HepG2 (cell line): ENCODE data around the gene GJD3. TPM values are rescaled to one million over a fixed set of nuclear protein-coding genes. Genes with fewer than 3 reads are reported as not detected.

Experiments
- ARID3A ChIP-seq: IDR thresholded peaks from 2 replicates; pipeline ENCODE4 v1.6.1; 2012; ENCODE audit warnings: low read depth, low read length, improper control_type of control experiment
- CC2D1A ChIP-seq: sonication (generic); formaldehyde crosslinking; IDR thresholded peaks from 2 replicates; pipeline ENCODE4 v1.8.1; 2023; ENCODE audit warnings: mild to moderate bottlenecking, missing genetic modification reagents
- DR1 ChIP-seq: sonication (generic); formaldehyde crosslinking; IDR thresholded peaks from 2 replicates; pipeline ENCODE4 v1.8.0; 2021; ENCODE audit warnings: mild to moderate bottlenecking, missing genetic modification reagents, inconsistent platforms
- GZF1 ChIP-seq: sonication (generic); formaldehyde crosslinking; IDR thresholded peaks from 2 replicates; pipeline ENCODE4 v1.5.1; 2020; ENCODE audit warnings: mild to moderate bottlenecking, missing genetic modification reagents
- HOXA3 ChIP-seq: sonication (generic); formaldehyde crosslinking; IDR thresholded peaks from 2 replicates; pipeline ENCODE4 v1.5.0; 2020; ENCODE audit warnings: missing genetic modification reagents
- MED8 ChIP-seq: sonication (generic); formaldehyde crosslinking; IDR thresholded peaks from 2 replicates; pipeline ENCODE4 v1.8.1; 2023; ENCODE audit warnings: mild to moderate bottlenecking, missing genetic modification reagents; ENCODE audit not compliant: insufficient replicate concordance
- MLXIP ChIP-seq: sonication (generic); formaldehyde crosslinking; IDR thresholded peaks from 2 replicates; pipeline ENCODE4 v1.9.0; 2021; ENCODE audit warnings: missing genetic modification reagents, borderline replicate concordance
- MYPOP ChIP-seq: sonication (generic); formaldehyde crosslinking; IDR thresholded peaks from 2 replicates; pipeline ENCODE4 v1.8.1; 2023; ENCODE audit warnings: mild to moderate bottlenecking, moderate library complexity, missing genetic modification reagents
- NFIB ChIP-seq: sonication (generic); formaldehyde crosslinking; IDR thresholded peaks from 2 replicates; pipeline ENCODE4 v1.9.0; 2021; ENCODE audit warnings: missing genetic modification reagents, mild to moderate bottlenecking, borderline replicate concordance
- NFYB ChIP-seq: sonication (generic); formaldehyde crosslinking; IDR thresholded peaks from 2 replicates; pipeline ENCODE4 v1.4.0; 2020; ENCODE audit warnings: missing genetic modification reagents
- NFYC ChIP-seq: IDR thresholded peaks from 2 replicates; pipeline ENCODE4 v1.6.1; 2016; ENCODE audit warnings: missing genetic modification reagents, missing compliant biosample characterization
- ONECUT2 ChIP-seq: sonication (generic); formaldehyde crosslinking; IDR thresholded peaks from 2 replicates; pipeline ENCODE4 v1.4.0; 2020; ENCODE audit warnings: missing genetic modification reagents
- TAF15 ChIP-seq: fragments of 200-400 bp; formaldehyde crosslinking; IDR thresholded peaks from one replicate; pipeline ENCODE4 v1.6.1; 2018; ENCODE audit warnings: mild to moderate bottlenecking, low read depth, low read length; ENCODE audit not compliant: poor library complexity, severe bottlenecking
- TERF1 ChIP-seq: sonication (generic); formaldehyde crosslinking; IDR thresholded peaks from 2 replicates; pipeline ENCODE4 v1.8.0; 2022; ENCODE audit warnings: mild to moderate bottlenecking, missing genetic modification reagents, moderate library complexity
- ZBTB34 ChIP-seq: sonication (generic); formaldehyde crosslinking; IDR thresholded peaks from 2 replicates; pipeline ENCODE4 v1.8.0; 2022; ENCODE audit warnings: mild to moderate bottlenecking, missing genetic modification reagents
- ZFP62 ChIP-seq: sonication (generic); formaldehyde crosslinking; IDR thresholded peaks from 2 replicates; pipeline ENCODE4 v1.4.0; 2020; ENCODE audit warnings: missing genetic modification reagents
- ZNF513 ChIP-seq: sonication (generic); formaldehyde crosslinking; conservative IDR thresholded peaks from 2 replicates; pipeline ENCODE4 v1.5.0; 2020; ENCODE audit warnings: missing genetic modification reagents
- ZNF616 ChIP-seq: sonication (generic); formaldehyde crosslinking; IDR thresholded peaks from 2 replicates; pipeline ENCODE4 v1.5.0; 2020; ENCODE audit warnings: low read depth, mild to moderate bottlenecking, missing genetic modification reagents
- ZNF713 ChIP-seq: sonication (generic); formaldehyde crosslinking; IDR thresholded peaks from 2 replicates; pipeline ENCODE4 v1.4.0; 2020; ENCODE audit warnings: mild to moderate bottlenecking, missing genetic modification reagents
- polyA plus RNA-seq, 8 experiments: library from polyadenylated mRNA; depleted of rRNA in 3 of 8; stranded (reverse) in 7 of 8; unstranded in 1 of 8; fragments of >200 nt; fragmentation: Illumina TruSeq in 4 of 8; extraction: Trizol in 4 of 8; gene quantifications; 2 replicates each; pipeline versions ENCODE4 v1.2.1 to v1.2.3, GENCODE V29; 2011 to 2016; ENCODE audit warnings: low read depth in 4 of 8, missing spikeins in 1 of 8, mixed read lengths in 1 of 8; ENCODE audit not compliant: insufficient read depth in 1 of 8
- total RNA-seq, 5 experiments: library from RNA; depleted of rRNA; stranded (reverse); fragments of >200 nt; fragmentation: Illumina TruSeq; extraction: Trizol; gene quantifications; 2 replicates each; pipeline ENCODE4 v1.2.3, GENCODE V29; 2016; ENCODE audit warnings: low read depth in 1 of 5

Gene GJD3
- total and polyA plus RNA-seq, 2 of the 13 experiments (the other 11 are each of a cell fraction or from before 2014, with no cell fraction given): not detected

- TF ChIP-seq NFYC (CRISPR knock-in tag) (no peak), NFYB (CRISPR knock-in tag) (no peak), DR1 (no peak), ZBTB34 (CRISPR knock-in tag) (no peak), HOXA3 (CRISPR knock-in tag) (no peak), ZNF713 (CRISPR knock-in tag) (no peak), ARID3A (no peak), NFIB (no peak), ZNF513 (CRISPR knock-in tag) (no peak), MLXIP (CRISPR knock-in tag) (no peak), GZF1 (CRISPR knock-in tag) (no peak), ZFP62 (CRISPR knock-in tag) (no peak), ONECUT2 (CRISPR knock-in tag) (no peak), CC2D1A (CRISPR knock-in tag) (no peak), ZNF616 (CRISPR knock-in tag) (no peak), TERF1 (CRISPR knock-in tag) (no peak), TAF15 (no peak), MYPOP (no peak), MED8 (CRISPR knock-in tag) (no peak)
Measured at GRCh38 chr17:40331743-40332641, 32.5 kb downstream of the GJD3 start (continued).
